Nephron progenitor cell (in vitro differentiated cells): ENCODE measurements around the gene MEF2D.

Source experiments
- DNase-seq: peaks from one replicate; pipeline ENCODE4 v3.0.0; 2021
- H3K27ac Mint-ChIP-seq: 2 replicates; pipeline ENCODE4 v1.8.0; 2021; ENCODE audit warnings: mild to moderate bottlenecking, moderate library complexity, mixed read lengths
- H3K27me3 Mint-ChIP-seq: 2 replicates; pipeline ENCODE4 v1.8.0; 2021; ENCODE audit warnings: mild to moderate bottlenecking, low read depth, mixed read lengths; ENCODE audit not compliant: poor library complexity
- H3K36me3 Mint-ChIP-seq: 2 replicates; pipeline ENCODE4 v1.8.0; 2021; ENCODE audit warnings: low read depth, mixed read lengths
- H3K4me1 Mint-ChIP-seq: 2 replicates; pipeline ENCODE4 v1.8.0; 2021; ENCODE audit warnings: mixed read lengths
- H3K4me3 Mint-ChIP-seq: 2 replicates; pipeline ENCODE4 v1.8.0; 2021; ENCODE audit warnings: mild to moderate bottlenecking, moderate library complexity, mixed read lengths
- H3K9me3 Mint-ChIP-seq: 2 replicates; pipeline ENCODE4 v1.8.0; 2021; ENCODE audit warnings: mild to moderate bottlenecking, moderate library complexity, mixed read lengths
- TF ChIP-seq, protein P1 (sequence below): fragments of 200-600 bp; sonication (generic); IDR thresholded peaks from 2 replicates; pipeline ENCODE4 v1.5.0; 2021; ENCODE audit warnings: antibody characterized with exemption

Gene MEF2D

DNA sequence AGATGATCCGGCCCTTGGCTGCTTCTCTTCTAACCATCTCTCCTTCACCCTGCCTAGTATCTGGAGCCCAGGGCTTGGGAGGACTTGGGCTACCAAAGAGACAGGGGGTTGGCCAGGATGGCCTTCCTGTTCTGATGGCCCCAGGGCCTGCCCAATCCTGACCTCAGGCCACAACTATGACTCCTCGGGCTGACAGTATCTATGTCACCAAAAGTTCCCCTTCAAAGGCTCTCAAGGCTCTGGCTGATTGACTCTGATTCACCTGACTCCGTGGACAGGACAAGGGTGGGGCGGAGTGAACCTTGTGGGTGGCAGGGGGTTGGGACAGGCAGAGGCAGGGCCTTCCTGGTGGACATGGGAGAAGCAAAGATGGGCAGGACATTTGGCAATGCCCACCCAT, 12.7 kb downstream of the MEF2D start:
- DNase-seq = no peak
- H3K4me1 Mint-ChIP-seq = peaks cover 56% of the 10 kb centered on the region
- H3K9me3 Mint-ChIP-seq = no peaks in the 10 kb centered on the region
- TF ChIP-seq, protein P1, sequence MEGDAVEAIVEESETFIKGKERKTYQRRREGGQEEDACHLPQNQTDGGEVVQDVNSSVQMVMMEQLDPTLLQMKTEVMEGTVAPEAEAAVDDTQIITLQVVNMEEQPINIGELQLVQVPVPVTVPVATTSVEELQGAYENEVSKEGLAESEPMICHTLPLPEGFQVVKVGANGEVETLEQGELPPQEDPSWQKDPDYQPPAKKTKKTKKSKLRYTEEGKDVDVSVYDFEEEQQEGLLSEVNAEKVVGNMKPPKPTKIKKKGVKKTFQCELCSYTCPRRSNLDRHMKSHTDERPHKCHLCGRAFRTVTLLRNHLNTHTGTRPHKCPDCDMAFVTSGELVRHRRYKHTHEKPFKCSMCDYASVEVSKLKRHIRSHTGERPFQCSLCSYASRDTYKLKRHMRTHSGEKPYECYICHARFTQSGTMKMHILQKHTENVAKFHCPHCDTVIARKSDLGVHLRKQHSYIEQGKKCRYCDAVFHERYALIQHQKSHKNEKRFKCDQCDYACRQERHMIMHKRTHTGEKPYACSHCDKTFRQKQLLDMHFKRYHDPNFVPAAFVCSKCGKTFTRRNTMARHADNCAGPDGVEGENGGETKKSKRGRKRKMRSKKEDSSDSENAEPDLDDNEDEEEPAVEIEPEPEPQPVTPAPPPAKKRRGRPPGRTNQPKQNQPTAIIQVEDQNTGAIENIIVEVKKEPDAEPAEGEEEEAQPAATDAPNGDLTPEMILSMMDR = no peak
- peaks cover 4% of the 10 kb centered on the region for H3K27me3 Mint-ChIP-seq
- no peak overlapping the region for H3K4me3 Mint-ChIP-seq
- no peaks in the 10 kb centered on the region for H3K36me3 Mint-ChIP-seq
- no peak overlapping the region for H3K27ac Mint-ChIP-seq

- H3K36me3 Mint-ChIP-seq = no peaks in the 10 kb centered on the region
- no peak for DNase-seq
- no peak overlapping the region for H3K27ac Mint-ChIP-seq
- no peak overlapping the region for H3K4me3 Mint-ChIP-seq
- peaks cover 4% of the 10 kb centered on the region for H3K27me3 Mint-ChIP-seq
- H3K4me1 Mint-ChIP-seq = peaks cover 44% of the 10 kb centered on the region
- no peaks in the 10 kb centered on the region for H3K9me3 Mint-ChIP-seq
- TF ChIP-seq, protein P1 = no peak
Observed at GRCh38 chr1:156486421-156487344, 13.9 kb downstream of the MEF2D start.

DNA sequence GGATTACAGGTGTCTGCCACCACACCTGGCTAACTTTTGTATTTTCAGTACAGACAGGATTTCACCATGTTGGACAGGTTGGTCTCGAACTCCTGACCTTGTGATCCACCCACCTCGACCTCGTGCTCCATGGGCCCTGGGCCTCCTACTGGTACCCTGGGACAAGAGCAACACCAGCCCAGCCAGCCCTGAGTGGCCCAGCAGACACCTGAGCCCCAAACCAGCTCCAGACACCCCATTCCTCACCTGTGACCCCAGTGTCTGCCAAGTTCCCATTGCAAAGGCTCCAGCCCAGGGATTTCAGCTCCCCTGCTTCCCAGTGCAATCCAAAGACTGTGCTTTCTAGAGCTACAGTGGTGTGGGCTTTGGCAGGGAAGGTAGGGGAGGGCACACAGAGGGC, 14.6 kb downstream of the MEF2D start:
- Mint-ChIP-seq H3K4me3 (no peak overlapping the region), H3K9me3 (no peaks in the 10 kb centered on the region), H3K27ac (no peak overlapping the region), H3K27me3 (peaks cover 6% of the 10 kb centered on the region), H3K4me1 (peaks cover 37% of the 10 kb centered on the region), H3K36me3 (peaks cover 3% of the 10 kb centered on the region)
- TF ChIP-seq, protein P1 = no peak
- no peak for DNase-seq

- H3K4me1 Mint-ChIP-seq = peaks cover 30% of the 10 kb centered on the region
- no peaks in the 10 kb centered on the region for H3K9me3 Mint-ChIP-seq
- DNase-seq = no peak
- peaks cover 14% of the 10 kb centered on the region for H3K27me3 Mint-ChIP-seq
- TF ChIP-seq, protein P1 = no peak
- H3K4me3 Mint-ChIP-seq = no peak overlapping the region
- peak overlapping the region; percentile 57 for H3K27ac Mint-ChIP-seq
- H3K36me3 Mint-ChIP-seq = peaks cover 17% of the 10 kb centered on the region
Observed at GRCh38 chr1:156484480-156485058, 16.0 kb downstream of the MEF2D start.

- Mint-ChIP-seq H3K4me3 (no peak overlapping the region), H3K27me3 (peaks cover 14% of the 10 kb centered on the region), H3K4me1 (peaks cover 18% of the 10 kb centered on the region), H3K27ac (no peak overlapping the region), H3K36me3 (peaks cover 26% of the 10 kb centered on the region), H3K9me3 (no peaks in the 10 kb centered on the region)
- TF ChIP-seq, protein P1 = no peak
- DNase-seq = no peak
Observed at GRCh38 chr1:156483397-156483796, 17.2 kb downstream of the MEF2D start.
